ENCODE results near the gene LBH. TPM values are rescaled to one million over a fixed set of nuclear protein-coding genes. Genes with fewer than 3 reads are reported as not detected.

The LBH gene
- total and polyA plus RNA-seq, 7 donors = 4.2 to 51.8 (median 20.0) TPM

DNA sequence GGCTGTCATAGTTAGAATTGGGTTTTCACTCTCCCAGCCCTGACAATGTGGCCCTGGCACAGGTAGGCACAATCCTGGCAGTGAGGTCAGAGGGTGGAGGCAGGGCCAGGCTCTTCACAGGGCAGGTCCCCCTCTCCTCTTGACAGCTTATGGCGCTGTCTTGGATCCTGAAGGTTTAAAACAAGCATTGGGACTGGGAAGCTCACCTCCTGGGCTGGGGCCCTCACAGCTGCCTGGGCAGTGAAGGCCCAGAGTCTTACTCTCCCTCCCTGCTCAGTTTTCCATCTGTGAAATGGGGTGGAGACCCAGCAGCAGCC is 23.3 kb downstream of the LBH start:
- no peak for TF ChIP-seq POLR2A (IDR thresholded peaks at IDR 0.05)
- no peak for TF ChIP-seq POLR2AphosphoS5 (IDR thresholded peaks at IDR 0.05)
- TF ChIP-seq, protein P1, sequence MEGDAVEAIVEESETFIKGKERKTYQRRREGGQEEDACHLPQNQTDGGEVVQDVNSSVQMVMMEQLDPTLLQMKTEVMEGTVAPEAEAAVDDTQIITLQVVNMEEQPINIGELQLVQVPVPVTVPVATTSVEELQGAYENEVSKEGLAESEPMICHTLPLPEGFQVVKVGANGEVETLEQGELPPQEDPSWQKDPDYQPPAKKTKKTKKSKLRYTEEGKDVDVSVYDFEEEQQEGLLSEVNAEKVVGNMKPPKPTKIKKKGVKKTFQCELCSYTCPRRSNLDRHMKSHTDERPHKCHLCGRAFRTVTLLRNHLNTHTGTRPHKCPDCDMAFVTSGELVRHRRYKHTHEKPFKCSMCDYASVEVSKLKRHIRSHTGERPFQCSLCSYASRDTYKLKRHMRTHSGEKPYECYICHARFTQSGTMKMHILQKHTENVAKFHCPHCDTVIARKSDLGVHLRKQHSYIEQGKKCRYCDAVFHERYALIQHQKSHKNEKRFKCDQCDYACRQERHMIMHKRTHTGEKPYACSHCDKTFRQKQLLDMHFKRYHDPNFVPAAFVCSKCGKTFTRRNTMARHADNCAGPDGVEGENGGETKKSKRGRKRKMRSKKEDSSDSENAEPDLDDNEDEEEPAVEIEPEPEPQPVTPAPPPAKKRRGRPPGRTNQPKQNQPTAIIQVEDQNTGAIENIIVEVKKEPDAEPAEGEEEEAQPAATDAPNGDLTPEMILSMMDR (IDR thresholded peaks at IDR 0.05) = no peak
- no peak for TF ChIP-seq EP300 (IDR thresholded peaks at IDR 0.05)
- Histone ChIP-seq H3K4me1 (peaks cover 0 to 59% (median 36%) of the 10 kb centered on the region in 4 donors), H3K27ac (peak overlapping the region in 2 of 4 donors; percentile 66 to 68), H3K4me3 (no peak overlapping the region), H3K27me3 (no peaks in the 10 kb centered on the region), H3K9me3 (no peaks in the 10 kb centered on the region), H3K36me3 (peaks cover 0 to 28% (median 11%) of the 10 kb centered on the region in 4 donors)
- 92 to 100% methylated on average over 1 of the region's 1 CpG for WGBS, 2 donors
- no peak for DNase-seq
- intact Hi-C loops (cut with DNase I) = no loop called here

DNA sequence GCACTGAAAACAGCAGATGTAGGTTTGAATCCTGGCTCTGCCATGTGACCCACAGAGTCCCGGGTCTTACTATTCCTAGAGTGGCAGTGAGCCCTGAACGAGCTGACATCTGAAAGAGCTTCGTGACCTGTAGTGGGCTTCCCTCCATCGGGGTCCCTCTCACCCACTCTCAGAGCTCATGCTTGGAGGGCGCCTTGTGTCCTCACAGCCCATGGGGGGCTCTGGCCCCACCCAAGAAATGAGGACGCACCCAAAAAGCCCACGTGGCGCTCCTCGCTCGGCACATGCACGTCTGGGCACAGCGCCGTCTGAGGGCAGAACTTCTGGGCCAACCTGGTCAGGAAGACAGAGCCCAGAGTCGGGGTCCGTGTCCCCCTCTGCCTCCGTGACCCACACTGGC is 23.7 kb downstream of the LBH start:
- H3K4me1 ChIP-seq = peaks cover 0 to 55% (median 36%) of the 10 kb centered on the region in 4 donors
- peak overlapping the region in 2 of 4 donors; percentile 66 to 68 for H3K27ac ChIP-seq
- intact Hi-C loops (cut with DNase I) = no loop called here
- no peak overlapping the region for H3K4me3 ChIP-seq
- H3K36me3 ChIP-seq = peaks cover 0 to 29% (median 11%) of the 10 kb centered on the region in 4 donors
- TF ChIP-seq, protein P1 (IDR thresholded peaks at IDR 0.05) = no peak
- no peak for TF ChIP-seq POLR2A (IDR thresholded peaks at IDR 0.05)
- TF ChIP-seq EP300 (IDR thresholded peaks at IDR 0.05) = no peak
- no peak for TF ChIP-seq POLR2AphosphoS5 (IDR thresholded peaks at IDR 0.05)
- H3K9me3 ChIP-seq = no peaks in the 10 kb centered on the region
- WGBS, 2 donors = 79 to 89% methylated on average over 16 of the region's 16 CpGs
- no peak for DNase-seq
- H3K27me3 ChIP-seq = no peaks in the 10 kb centered on the region

DNA sequence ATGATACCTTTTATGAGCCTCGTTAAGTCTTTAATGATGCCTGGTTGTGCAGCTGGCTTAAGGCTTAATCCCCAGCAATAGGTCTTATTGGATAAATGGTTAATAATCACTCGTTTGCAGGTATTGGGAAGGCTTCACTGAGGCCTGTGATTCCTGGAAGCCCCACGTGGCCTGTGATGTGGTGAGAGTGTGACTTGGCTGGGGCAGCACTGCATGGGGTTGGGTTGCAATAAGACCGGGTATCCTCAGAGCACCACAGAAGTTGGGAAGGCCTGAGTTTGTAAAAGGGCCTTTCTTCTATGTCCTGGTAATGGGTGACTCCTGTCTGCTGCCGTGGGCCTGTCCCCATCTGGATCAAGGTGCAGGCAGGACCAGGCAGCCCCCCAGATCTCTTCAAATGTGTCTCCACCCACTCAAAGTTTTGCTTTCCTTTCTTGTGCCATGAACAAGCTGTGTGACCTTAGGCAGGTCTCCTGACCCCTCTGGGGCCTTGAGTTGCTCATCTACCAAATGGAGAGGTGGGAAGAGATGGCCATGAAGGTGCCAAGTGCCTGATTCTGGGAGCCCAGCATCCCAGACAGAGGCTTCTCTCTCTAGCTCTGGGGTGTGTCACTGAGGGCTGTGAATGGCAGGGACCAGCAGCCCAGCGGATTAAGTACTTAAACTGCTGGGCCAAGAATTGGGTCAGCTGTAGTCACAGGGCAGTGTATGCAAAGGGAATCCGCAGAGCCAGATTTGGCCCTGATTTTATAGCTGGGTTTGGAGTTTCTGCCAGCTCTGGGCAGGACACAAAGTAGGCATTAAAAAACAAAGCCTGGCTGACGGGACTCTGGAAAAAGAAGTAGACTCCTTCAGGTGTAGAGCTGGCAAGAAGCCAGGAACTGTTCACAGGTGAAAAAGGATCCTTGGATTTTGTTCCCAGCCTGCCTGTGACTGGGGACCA is 24.4 kb downstream of the LBH start:
- Histone ChIP-seq H3K27me3 (no peaks in the 10 kb centered on the region), H3K27ac (peak overlapping the region in 1 of 4 donors; percentile 68), H3K36me3 (peaks cover 0 to 29% (median 11%) of the 10 kb centered on the region in 4 donors), H3K4me3 (no peak overlapping the region), H3K4me1 (peaks cover 0 to 48% (median 32%) of the 10 kb centered on the region in 4 donors), H3K9me3 (no peaks in the 10 kb centered on the region)
- intact Hi-C loops (cut with DNase I) = no loop called here
- WGBS, 2 donors = 60 to 66% methylated on average over 8 of the region's 8 CpGs
- TF ChIP-seq POLR2AphosphoS5 (IDR thresholded peaks at IDR 0.05) (no peak), POLR2A (IDR thresholded peaks at IDR 0.05) (no peak), EP300 (IDR thresholded peaks at IDR 0.05) (no peak)
- TF ChIP-seq, protein P1 (IDR thresholded peaks at IDR 0.05) = no peak
- DNase-seq = no peak

DNA sequence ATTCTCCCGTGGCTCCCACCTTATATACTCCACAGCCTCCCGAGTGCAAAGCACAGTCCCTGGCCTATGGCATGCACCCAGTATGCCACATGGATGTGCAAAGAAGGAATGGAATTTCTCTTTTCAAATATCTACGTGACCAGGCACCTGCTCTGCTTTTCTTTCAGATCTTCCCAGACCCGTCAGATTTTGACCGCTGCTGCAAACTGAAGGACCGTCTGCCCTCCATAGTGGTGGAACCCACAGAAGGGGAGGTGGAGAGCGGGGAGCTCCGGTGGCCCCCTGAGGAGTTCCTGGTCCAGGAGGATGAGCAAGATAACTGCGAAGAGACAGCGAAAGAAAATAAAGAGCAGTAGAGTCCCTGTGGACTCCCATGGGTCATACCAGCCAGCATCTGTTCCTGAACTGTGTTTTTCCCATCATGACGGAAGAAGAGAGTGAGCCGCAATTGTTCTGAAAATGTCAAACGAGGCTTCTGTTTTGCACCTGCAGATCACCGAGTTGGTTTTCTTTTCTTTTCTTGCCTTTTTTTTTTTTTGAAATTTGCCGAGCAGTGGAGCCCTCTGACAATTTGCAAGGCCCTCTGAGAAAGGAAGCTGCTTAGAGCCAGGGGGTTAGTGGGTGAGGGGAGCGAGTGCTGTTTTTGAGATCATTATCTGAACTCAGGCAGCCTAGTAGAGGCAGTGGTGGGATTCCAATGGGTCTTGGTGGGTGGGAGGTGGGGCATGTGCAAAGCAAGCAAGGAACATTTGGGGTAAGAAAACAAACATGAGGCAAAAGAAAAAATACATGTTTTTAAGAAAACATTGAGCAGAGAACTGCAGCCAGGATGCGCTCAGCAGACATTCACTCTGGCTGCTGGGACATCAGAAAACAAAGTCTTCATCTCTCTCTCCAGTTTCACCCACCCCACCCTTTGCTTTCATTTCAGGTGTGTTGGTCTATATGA is 26.2 kb downstream of the LBH start:
- Histone ChIP-seq H3K27me3 (no peaks in the 10 kb centered on the region), H3K9me3 (no peaks in the 10 kb centered on the region), H3K36me3 (peaks cover 0 to 29% (median 11%) of the 10 kb centered on the region in 4 donors), H3K4me3 (no peak overlapping the region), H3K27ac (peak overlapping the region in 1 of 4 donors; percentile 5), H3K4me1 (peaks cover 0 to 31% (median 24%) of the 10 kb centered on the region in 4 donors)
- intact Hi-C loops (cut with DNase I) = no loop called here
- TF ChIP-seq POLR2AphosphoS5 (IDR thresholded peaks at IDR 0.05) = no peak
- TF ChIP-seq, protein P1 (IDR thresholded peaks at IDR 0.05) = no peak
- 78 to 93% methylated on average over 17 of the region's 17 CpGs for WGBS, 2 donors
- no peak for DNase-seq

Data from sigmoid colon (tissue), 7 donors.